Sigmoid colon (tissue), 4 donors: ENCODE measurements around the gene GFRA3.

ENCODE experiments used
- CTCF ChIP-seq, 4 experiments: fragments of 450-650 bp in 3 of 4; fragments of 200-600 bp in 1 of 4; IDR thresholded peaks; one replicate each; pipeline ENCODE4 v1.5.1; 2016 to 2019; ENCODE audit warnings: antibody characterized with exemption in 4 of 4, mild to moderate bottlenecking in 3 of 4, moderate library complexity in 2 of 4
- EP300 ChIP-seq, 4 donors: sonication (generic); formaldehyde crosslinking; IDR thresholded peaks; one replicate each; pipeline ENCODE4 v1.6.1; 2017; ENCODE audit warnings: antibody characterized with exemption in 4 of 4

- TF ChIP-seq EP300 (IDR thresholded peaks at IDR 0.05) (no peak), CTCF (IDR thresholded peaks at IDR 0.05) (no peak)
Measured at GRCh38 chr5:138264183-138264582, 10.2 kb downstream of the GFRA3 start.
